Neural cell (in vitro differentiated cells): ENCODE results near the gene NT5DC4. TPM values are rescaled to one million over a fixed set of nuclear protein-coding genes. Genes with fewer than 3 reads are reported as not detected.

ENCODE experiments used
- H2AFZ ChIP-seq: fragments of 200-600, 300-800 bp; sonication (generic), shearing (Covaris generic); 2 replicates; pipeline ENCODE4 v1.6.0; 2014; ENCODE audit warnings: low read depth, mild to moderate bottlenecking, antibody characterized with exemption, low read length, moderate library complexity
- H3F3A ChIP-seq: fragments of 200-600 bp; shearing (Covaris generic); 2 replicates; pipeline ENCODE4 v1.6.1; 2016; ENCODE audit warnings: mild to moderate bottlenecking, moderate library complexity, mixed read lengths, antibody characterized with exemption, low read length; ENCODE audit not compliant: insufficient read depth, poor library complexity, severe bottlenecking
- H3K27ac ChIP-seq: fragments of 200-600, 300-800 bp; sonication (generic), shearing (Covaris generic); 2 replicates; pipeline ENCODE4 v1.5.1; 2014; ENCODE audit warnings: mild to moderate bottlenecking, low read length, moderate library complexity
- H3K27me3 ChIP-seq: fragments of 300-800, 200-600 bp; sonication (generic), shearing (Covaris generic); 2 replicates; pipeline ENCODE4 v1.6.0; 2014; ENCODE audit warnings: mild to moderate bottlenecking, low read depth, low read length, moderate library complexity; ENCODE audit not compliant: insufficient read depth
- H3K36me3 ChIP-seq: fragments of 300-800, 200-600 bp; sonication (generic), shearing (Covaris generic); 2 replicates; pipeline ENCODE4 v1.5.1; 2014; ENCODE audit warnings: mild to moderate bottlenecking, antibody characterized with exemption, low read length, moderate library complexity; ENCODE audit not compliant: insufficient read depth
- H3K4me2 ChIP-seq: fragments of 300-800, 200-600 bp; sonication (generic), shearing (Covaris generic); 2 replicates; pipeline ENCODE4 v1.6.0; 2014; ENCODE audit warnings: mild to moderate bottlenecking, low read length
- H3K4me3 ChIP-seq: fragments of 300-800, 200-600 bp; sonication (generic), shearing (Covaris generic); 2 replicates; pipeline ENCODE4 v1.5.1; 2014; ENCODE audit warnings: mild to moderate bottlenecking, low read length, moderate library complexity
- H3K79me2 ChIP-seq: fragments of 200-600 bp; shearing (Covaris generic); replicated peaks from 2 replicates; pipeline ENCODE4 v1.6.0; 2014; ENCODE audit warnings: mild to moderate bottlenecking, low read length, moderate library complexity; ENCODE audit not compliant: insufficient read depth
- H3K9ac ChIP-seq: fragments of 300-800, 200-600 bp; sonication (generic), shearing (Covaris generic); 2 replicates; pipeline ENCODE4 v1.6.1; 2016; ENCODE audit warnings: mild to moderate bottlenecking, low read length, mixed read lengths
- H3K9me2 ChIP-seq: fragments of 200-600 bp; shearing (Covaris generic); 2 replicates; pipeline ENCODE4 v1.6.1; 2016; ENCODE audit warnings: mild to moderate bottlenecking, low read length, mixed read lengths; ENCODE audit not compliant: insufficient read depth
- H3K9me3 ChIP-seq: fragments of 200-600, 300-800 bp; sonication (generic), shearing (Covaris generic); 2 replicates; pipeline ENCODE4 v1.6.1; 2016; ENCODE audit warnings: mild to moderate bottlenecking, mixed run types, low read length, moderate library complexity, mixed read lengths
- H4K20me1 ChIP-seq: fragments of 200-600 bp; shearing (Covaris generic); 2 replicates; pipeline ENCODE4 v1.6.1; 2016; ENCODE audit warnings: mild to moderate bottlenecking, mixed run types; ENCODE audit not compliant: insufficient read depth
- EP300 ChIP-seq: fragments of 450-650 bp; conservative IDR thresholded peaks from 2 replicates; pipeline ENCODE4 v1.6.1; 2014; ENCODE audit warnings: antibody characterized with exemption, mild to moderate bottlenecking, moderate library complexity; ENCODE audit not compliant: poor library complexity, severe bottlenecking
- EZH2 ChIP-seq: fragments of 200-600, 300-800 bp; shearing (Covaris generic), sonication (generic); IDR thresholded peaks from 2 replicates; pipeline ENCODE4 v1.6.1; 2014; ENCODE audit warnings: antibody characterized with exemption, low read length, borderline replicate concordance, mild to moderate bottlenecking; ENCODE audit not compliant: insufficient read depth, poor library complexity, severe bottlenecking
- MXI1 ChIP-seq: fragments of 450-650 bp; conservative IDR thresholded peaks from 2 replicates; pipeline ENCODE4 v1.6.1; 2014; ENCODE audit warnings: antibody characterized with exemption, mild to moderate bottlenecking; ENCODE audit not compliant: poor library complexity, severe bottlenecking
- POLR2AphosphoS5 ChIP-seq: IDR thresholded peaks from 2 replicates; pipeline ENCODE4 v1.6.1; 2012
- RAD21 ChIP-seq: fragments of 450-650 bp; conservative IDR thresholded peaks from 2 replicates; pipeline ENCODE4 v1.6.1; 2014; ENCODE audit warnings: antibody characterized with exemption, mild to moderate bottlenecking, moderate library complexity
- SMC3 ChIP-seq: fragments of 450-650 bp; conservative IDR thresholded peaks from 2 replicates; pipeline ENCODE4 v1.6.1; 2014; ENCODE audit warnings: antibody characterized with exemption, mild to moderate bottlenecking, moderate library complexity; ENCODE audit not compliant: poor library complexity
- TAF1 ChIP-seq: IDR thresholded peaks from 2 replicates; pipeline ENCODE4 v1.6.1; 2012; ENCODE audit warnings: low read depth
- polyA plus RNA-seq: library from polyadenylated mRNA; depleted of rRNA; stranded (reverse); fragments of >200 nt; gene quantifications from 2 replicates; pipeline ENCODE4 v1.2.3, GENCODE V29; 2014
- TF ChIP-seq, protein P1 (sequence below): fragments of 450-650 bp; IDR thresholded peaks from 2 replicates; pipeline ENCODE4 v1.5.1; 2014; ENCODE audit warnings: antibody characterized with exemption, mild to moderate bottlenecking, moderate library complexity; ENCODE audit not compliant: poor library complexity, severe bottlenecking
- TF ChIP-seq, protein P2 (sequence below): IDR thresholded peaks from 2 replicates; pipeline ENCODE4 v1.6.1; 2012; ENCODE audit warnings: borderline replicate concordance

The NT5DC4 gene
- polyA plus RNA-seq, 1 donor from 2014 or later: not detected

DNA sequence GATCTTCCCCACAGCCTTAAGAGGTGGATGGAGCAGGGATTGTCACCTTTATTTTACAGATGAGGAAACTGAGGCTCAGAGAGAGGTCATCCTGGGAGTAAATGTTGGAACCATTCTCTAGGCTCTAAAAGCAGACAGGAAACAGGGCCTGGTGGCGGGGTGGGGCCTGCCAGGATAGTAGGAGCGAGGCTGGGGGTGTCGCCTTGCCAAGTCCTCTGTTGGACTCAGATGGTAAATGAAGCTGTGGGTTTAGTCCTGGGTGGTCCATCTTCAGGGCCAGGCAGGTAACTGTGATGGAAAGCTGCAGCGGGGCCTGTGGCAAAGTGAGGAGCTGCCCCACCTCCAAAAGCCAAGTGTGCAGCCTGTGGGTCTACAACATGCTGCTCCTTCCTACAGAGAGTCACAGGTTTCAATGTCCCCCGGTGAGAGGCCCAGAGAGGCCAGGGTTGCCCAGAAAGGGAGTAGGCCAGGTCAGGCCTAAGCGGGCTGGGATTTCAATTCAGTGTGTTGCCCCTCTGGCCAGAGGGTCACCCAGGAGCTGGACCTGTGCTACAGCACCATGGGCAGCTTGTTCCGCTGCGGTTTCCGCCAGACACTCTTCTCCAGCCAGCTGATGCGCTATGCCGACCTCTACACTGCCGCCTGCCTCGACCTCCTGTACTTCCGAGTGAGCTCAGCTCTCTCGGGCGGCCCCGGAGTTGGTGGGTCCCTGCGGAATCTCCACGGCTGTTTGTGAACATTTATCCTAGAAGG lies 6.6 kb downstream of the NT5DC4 start:
- Histone ChIP-seq H3K9ac (no peak overlapping the region), H2AFZ (no peak overlapping the region), H3K4me2 (no peak overlapping the region), H3K79me2 (no peaks in the 10 kb centered on the region), H4K20me1 (no peaks in the 10 kb centered on the region), H3F3A (no peaks in the 10 kb centered on the region), H3K9me2 (no peaks in the 10 kb centered on the region), H3K4me3 (no peak overlapping the region), H3K27ac (no peak overlapping the region), H3K36me3 (no peaks in the 10 kb centered on the region), H3K9me3 (no peaks in the 10 kb centered on the region), H3K27me3 (no peaks in the 10 kb centered on the region)
- TF ChIP-seq POLR2AphosphoS5 (no peak), RAD21 (no peak), TAF1 (no peak), MXI1 (no peak), EP300 (no peak), SMC3 (no peak), EZH2 (no peak)
- TF ChIP-seq, protein P1, sequence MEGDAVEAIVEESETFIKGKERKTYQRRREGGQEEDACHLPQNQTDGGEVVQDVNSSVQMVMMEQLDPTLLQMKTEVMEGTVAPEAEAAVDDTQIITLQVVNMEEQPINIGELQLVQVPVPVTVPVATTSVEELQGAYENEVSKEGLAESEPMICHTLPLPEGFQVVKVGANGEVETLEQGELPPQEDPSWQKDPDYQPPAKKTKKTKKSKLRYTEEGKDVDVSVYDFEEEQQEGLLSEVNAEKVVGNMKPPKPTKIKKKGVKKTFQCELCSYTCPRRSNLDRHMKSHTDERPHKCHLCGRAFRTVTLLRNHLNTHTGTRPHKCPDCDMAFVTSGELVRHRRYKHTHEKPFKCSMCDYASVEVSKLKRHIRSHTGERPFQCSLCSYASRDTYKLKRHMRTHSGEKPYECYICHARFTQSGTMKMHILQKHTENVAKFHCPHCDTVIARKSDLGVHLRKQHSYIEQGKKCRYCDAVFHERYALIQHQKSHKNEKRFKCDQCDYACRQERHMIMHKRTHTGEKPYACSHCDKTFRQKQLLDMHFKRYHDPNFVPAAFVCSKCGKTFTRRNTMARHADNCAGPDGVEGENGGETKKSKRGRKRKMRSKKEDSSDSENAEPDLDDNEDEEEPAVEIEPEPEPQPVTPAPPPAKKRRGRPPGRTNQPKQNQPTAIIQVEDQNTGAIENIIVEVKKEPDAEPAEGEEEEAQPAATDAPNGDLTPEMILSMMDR: no peak
- TF ChIP-seq, protein P2, sequence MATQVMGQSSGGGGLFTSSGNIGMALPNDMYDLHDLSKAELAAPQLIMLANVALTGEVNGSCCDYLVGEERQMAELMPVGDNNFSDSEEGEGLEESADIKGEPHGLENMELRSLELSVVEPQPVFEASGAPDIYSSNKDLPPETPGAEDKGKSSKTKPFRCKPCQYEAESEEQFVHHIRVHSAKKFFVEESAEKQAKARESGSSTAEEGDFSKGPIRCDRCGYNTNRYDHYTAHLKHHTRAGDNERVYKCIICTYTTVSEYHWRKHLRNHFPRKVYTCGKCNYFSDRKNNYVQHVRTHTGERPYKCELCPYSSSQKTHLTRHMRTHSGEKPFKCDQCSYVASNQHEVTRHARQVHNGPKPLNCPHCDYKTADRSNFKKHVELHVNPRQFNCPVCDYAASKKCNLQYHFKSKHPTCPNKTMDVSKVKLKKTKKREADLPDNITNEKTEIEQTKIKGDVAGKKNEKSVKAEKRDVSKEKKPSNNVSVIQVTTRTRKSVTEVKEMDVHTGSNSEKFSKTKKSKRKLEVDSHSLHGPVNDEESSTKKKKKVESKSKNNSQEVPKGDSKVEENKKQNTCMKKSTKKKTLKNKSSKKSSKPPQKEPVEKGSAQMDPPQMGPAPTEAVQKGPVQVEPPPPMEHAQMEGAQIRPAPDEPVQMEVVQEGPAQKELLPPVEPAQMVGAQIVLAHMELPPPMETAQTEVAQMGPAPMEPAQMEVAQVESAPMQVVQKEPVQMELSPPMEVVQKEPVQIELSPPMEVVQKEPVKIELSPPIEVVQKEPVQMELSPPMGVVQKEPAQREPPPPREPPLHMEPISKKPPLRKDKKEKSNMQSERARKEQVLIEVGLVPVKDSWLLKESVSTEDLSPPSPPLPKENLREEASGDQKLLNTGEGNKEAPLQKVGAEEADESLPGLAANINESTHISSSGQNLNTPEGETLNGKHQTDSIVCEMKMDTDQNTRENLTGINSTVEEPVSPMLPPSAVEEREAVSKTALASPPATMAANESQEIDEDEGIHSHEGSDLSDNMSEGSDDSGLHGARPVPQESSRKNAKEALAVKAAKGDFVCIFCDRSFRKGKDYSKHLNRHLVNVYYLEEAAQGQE: no peak

DNA sequence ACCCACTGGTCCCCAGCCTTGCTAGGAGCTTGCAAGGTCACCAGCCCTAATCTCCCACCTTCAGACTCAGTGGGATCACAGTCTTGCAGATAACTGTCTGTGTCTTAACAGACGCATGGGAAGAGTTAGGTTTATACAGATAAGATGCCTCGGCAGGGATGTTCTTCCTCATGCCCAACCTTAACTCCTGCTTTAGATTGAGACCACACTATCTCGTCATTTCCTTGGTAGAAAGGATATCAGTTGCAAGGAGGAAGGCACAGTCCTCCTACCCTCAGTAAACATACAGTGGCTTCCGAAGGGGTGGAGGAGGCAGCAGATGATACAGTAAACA lies 7.2 kb downstream of the NT5DC4 start:
- Histone ChIP-seq H3K4me3 (no peak overlapping the region), H4K20me1 (no peaks in the 10 kb centered on the region), H2AFZ (no peak overlapping the region), H3K4me2 (no peak overlapping the region), H3K36me3 (no peaks in the 10 kb centered on the region), H3K9me2 (no peaks in the 10 kb centered on the region), H3K27me3 (no peaks in the 10 kb centered on the region), H3F3A (no peaks in the 10 kb centered on the region), H3K9me3 (no peaks in the 10 kb centered on the region), H3K9ac (no peak overlapping the region), H3K27ac (no peak overlapping the region), H3K79me2 (no peaks in the 10 kb centered on the region)
- TF ChIP-seq EP300 (no peak), TAF1 (no peak), MXI1 (no peak), EZH2 (no peak)
- TF ChIP-seq, protein P2: no peak
